ENCODE results near the gene NUDT6.

DNA sequence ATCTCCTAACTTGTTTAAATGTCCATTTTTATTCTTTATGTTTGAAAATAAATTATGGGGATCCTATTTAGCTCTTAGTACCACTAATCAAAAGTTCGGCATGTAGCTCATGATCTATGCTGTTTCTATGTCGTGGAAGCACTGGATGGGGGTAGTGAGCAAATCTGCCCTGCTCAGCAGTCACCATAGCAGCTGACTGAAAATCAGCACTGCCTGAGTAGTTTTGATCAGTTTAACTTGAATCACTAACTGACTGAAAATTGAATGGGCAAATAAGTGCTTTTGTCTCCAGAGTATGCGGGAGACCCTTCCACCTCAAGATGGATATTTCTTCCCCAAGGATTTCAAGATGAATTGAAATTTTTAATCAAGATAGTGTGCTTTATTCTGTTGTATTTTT lies 27.6 kb downstream of the NUDT6 start:
- TF ChIP-seq POLR2A (IDR thresholded peaks at IDR 0.05) (no peak), CTCF (IDR thresholded peaks at IDR 0.05 in 8 of 11, conservative IDR thresholded peaks at IDR 0.05 in 3 of 11) (no peak), POLR2AphosphoS5 (IDR thresholded peaks at IDR 0.05) (no peak)
